ENCODE data around the gene MIGA2.

- TF ChIP-seq CTCF (conservative IDR thresholded peaks at IDR 0.05; ENCODE audit: low read depth, low read length) (no peak), EZH2phosphoT487 (IDR thresholded peaks at IDR 0.05; ENCODE audit: borderline replicate concordance, low read length) (no peak), EZH2 (IDR thresholded peaks at IDR 0.05; ENCODE audit: low read length, unreplicated experiment) (no peak)
Observed at GRCh38 chr9:129104051-129104450, 67.6 kb downstream of the MIGA2 start.

All from PC-3 (cell line).